Thyroid gland (tissue), 4 donors: ENCODE data around the gene FARS2.

Experiments
- POLR2A ChIP-seq, 2 donors: fragments of 450-650 bp; IDR thresholded peaks; one replicate each; pipeline ENCODE4 v1.6.1; 2017; ENCODE audit warnings: antibody characterized with exemption in 2 of 2, mild to moderate bottlenecking in 2 of 2, moderate library complexity in 1 of 2
- TF ChIP-seq, protein P1 (sequence below), 6 experiments: fragments of 200-600 bp in 3 of 6; fragments of 450-650 bp in 3 of 6; sonication (generic) in 3 of 6; IDR thresholded peaks; one replicate each; pipeline ENCODE4 v1.5.1; 2016 to 2019; ENCODE audit warnings: antibody characterized with exemption in 6 of 6, mild to moderate bottlenecking in 2 of 6, inconsistent platforms in 1 of 6, moderate library complexity in 1 of 6

DNA sequence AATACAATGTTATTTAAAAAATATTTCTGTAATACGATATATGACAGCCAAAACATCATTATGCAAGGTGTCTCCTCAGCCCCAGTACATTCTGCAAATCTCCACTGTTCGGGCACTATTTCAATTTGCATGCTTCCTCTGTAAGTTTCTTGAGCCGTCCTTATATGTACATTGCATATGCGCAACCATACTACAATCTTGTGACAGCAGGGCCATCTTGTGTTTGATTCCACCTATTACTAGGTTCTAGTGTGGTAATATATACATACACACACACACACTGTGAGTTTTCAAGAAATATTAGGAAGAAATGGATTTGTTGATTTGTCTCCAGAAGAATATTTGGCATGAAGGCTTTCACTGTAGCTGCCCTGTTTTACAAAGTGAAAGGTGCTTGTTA is 10.4 kb upstream of the FARS2 start:
- no peak for TF ChIP-seq POLR2A (IDR thresholded peaks at IDR 0.05)
- TF ChIP-seq, protein P1, sequence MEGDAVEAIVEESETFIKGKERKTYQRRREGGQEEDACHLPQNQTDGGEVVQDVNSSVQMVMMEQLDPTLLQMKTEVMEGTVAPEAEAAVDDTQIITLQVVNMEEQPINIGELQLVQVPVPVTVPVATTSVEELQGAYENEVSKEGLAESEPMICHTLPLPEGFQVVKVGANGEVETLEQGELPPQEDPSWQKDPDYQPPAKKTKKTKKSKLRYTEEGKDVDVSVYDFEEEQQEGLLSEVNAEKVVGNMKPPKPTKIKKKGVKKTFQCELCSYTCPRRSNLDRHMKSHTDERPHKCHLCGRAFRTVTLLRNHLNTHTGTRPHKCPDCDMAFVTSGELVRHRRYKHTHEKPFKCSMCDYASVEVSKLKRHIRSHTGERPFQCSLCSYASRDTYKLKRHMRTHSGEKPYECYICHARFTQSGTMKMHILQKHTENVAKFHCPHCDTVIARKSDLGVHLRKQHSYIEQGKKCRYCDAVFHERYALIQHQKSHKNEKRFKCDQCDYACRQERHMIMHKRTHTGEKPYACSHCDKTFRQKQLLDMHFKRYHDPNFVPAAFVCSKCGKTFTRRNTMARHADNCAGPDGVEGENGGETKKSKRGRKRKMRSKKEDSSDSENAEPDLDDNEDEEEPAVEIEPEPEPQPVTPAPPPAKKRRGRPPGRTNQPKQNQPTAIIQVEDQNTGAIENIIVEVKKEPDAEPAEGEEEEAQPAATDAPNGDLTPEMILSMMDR (IDR thresholded peaks at IDR 0.05) = no peak
